Measurements from ENCODE around the gene OR2T12.
"Not testable (repeated sequence)": the region's sequence is repeated elsewhere in the genome, so short reads cannot be mapped to it uniquely, and the experiment has no call there.

The OR2T12 gene

DNA sequence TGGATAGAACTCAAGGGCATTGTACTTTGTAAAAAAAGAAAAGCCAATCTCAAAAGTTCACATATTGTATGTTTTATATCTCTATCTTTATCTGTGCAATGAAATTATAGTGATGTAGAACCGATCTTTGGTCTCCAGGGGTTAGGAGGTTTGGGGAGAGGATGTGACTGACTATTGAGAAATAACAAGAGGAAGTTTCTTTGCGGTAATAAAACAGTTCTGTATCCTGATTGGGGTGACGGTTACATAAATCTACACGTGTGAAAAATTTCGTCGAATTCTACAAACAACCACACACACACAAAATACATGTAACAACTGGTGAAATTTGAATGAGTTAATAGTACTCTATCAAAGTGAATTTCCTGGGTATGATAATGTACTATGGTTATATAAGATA, 14.8 kb downstream of the OR2T12 start:
- no peak overlapping the region for H3K4me3 ChIP-seq (ENCODE audit: low read length)
- DNase-seq (ENCODE audit: low read depth) = no peak
- TF ChIP-seq, protein P1, sequence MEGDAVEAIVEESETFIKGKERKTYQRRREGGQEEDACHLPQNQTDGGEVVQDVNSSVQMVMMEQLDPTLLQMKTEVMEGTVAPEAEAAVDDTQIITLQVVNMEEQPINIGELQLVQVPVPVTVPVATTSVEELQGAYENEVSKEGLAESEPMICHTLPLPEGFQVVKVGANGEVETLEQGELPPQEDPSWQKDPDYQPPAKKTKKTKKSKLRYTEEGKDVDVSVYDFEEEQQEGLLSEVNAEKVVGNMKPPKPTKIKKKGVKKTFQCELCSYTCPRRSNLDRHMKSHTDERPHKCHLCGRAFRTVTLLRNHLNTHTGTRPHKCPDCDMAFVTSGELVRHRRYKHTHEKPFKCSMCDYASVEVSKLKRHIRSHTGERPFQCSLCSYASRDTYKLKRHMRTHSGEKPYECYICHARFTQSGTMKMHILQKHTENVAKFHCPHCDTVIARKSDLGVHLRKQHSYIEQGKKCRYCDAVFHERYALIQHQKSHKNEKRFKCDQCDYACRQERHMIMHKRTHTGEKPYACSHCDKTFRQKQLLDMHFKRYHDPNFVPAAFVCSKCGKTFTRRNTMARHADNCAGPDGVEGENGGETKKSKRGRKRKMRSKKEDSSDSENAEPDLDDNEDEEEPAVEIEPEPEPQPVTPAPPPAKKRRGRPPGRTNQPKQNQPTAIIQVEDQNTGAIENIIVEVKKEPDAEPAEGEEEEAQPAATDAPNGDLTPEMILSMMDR (IDR thresholded peaks at IDR 0.05; ENCODE audit: insufficient read depth, low read depth, low read length, missing control alignments) = no peak

DNA sequence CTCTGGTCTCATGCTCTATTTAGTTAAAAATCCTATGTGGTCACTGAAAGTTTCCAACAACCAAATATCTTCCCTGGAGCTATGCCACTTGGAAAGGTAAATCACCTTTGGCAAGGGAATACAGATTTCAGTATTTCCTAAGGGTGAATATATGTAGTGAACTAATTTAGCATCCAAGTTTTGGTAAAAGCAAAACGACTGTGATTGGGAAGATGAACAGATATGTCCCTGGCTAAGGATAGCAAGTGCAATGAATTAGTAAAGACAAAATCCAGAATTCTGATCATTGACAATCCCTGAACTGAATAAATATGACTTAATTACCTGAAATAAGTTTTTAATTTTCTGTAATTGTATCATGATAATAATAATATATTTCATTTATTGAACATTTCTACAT, 25.3 kb downstream of the OR2T12 start, which contains the start of gene OR2T33:
Gene OR2T33, minus strand, starts transcription at position 101 of the 400 bp plus-strand sequence. CDS start 4,162 bp downstream, outside the sequence.
- H3K4me3 ChIP-seq (ENCODE audit: low read length) = no peak within 1 kb of the TSS
- DNase-seq (ENCODE audit: low read depth) = no peak
- TF ChIP-seq, protein P1 (IDR thresholded peaks at IDR 0.05; ENCODE audit: insufficient read depth, low read depth, low read length, missing control alignments) = no peak

DNA sequence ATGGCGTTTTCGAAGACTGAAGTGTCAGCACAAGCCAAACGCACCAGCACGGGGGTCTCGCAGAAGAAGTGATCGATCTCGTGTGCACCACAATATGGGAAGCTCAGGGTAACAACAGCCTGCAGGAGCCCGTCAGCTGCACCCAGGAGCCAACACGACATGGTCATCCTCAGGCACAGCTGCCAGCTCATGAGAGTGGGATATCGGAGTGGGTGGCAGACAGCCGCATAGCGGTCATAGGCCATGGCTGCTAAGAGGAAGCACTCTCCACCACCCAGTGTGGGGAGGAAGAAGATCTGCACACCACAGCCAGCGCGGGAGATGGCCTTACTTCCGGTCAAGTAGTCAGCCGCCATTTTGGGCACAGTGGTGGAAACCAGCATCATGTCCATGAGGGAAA, 30.0 kb downstream of the OR2T12 start:
- not testable (repeated sequence) for DNase-seq (ENCODE audit: low read depth); H3K4me3 ChIP-seq (ENCODE audit: low read length)

DNA sequence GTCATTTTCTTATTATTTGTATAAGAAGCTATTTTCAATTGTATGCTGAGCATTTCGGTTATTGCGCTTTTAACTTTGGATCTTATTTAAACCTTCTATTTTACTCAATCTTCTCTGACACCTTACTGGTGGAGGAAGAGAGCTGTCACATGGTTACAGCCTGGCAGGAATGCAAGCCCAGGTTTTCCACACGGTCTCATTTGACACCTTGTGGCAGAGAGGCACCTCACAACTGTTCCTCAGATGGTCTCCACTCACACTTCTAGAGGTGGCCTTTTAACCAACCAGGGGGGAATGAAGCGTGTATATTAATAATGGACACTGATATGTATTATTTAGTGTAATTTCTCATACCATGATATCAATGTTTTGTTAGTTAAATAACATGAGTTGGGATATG, 35.0 kb downstream of the OR2T12 start:
- no peak overlapping the region for H3K4me3 ChIP-seq (ENCODE audit: low read length)
- TF ChIP-seq, protein P1 (IDR thresholded peaks at IDR 0.05; ENCODE audit: insufficient read depth, low read depth, low read length, missing control alignments) = no peak
- no peak for DNase-seq (ENCODE audit: low read depth)

DNA sequence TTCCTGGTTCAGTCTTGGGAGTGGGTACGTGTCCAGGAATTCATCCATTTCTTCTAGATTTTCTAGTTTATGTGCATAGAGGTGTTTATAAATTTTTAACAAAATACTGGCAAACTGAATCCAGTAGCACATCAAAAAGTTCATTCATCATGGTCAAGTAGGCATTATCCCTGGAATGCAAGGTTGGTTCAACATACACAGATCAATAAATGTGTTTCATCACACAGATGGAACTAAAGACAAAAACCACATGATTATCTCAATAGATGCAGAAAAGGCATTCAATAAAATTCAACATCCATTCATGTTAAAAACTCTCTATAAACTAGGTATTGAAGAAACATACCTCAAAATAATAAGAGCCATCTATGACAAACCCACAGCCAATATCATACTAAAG, 43.9 kb downstream of the OR2T12 start:
- H3K4me3 ChIP-seq (ENCODE audit: low read length); DNase-seq (ENCODE audit: low read depth): not testable (repeated sequence)

DNA sequence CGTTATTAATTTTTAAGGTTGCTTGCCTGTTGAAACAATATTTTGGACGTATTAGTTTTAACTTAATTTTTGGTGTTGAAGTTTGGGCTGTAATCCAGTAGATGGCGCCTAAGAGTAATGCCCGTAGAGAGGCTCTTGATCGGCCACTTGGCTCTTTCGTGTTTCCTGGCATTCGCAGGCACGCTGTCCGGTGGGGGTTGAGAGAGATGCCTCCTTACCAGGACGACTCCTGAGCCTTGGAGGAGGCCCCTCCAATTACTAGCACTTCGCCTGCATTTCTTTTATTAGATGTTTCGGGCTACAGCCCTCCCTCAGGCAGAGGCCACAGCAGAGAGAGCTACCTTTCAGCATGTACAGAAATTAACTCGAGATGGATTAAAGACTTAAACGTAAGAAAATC, 60.0 kb downstream of the OR2T12 start:
- TF ChIP-seq, protein P1 (IDR thresholded peaks at IDR 0.05; ENCODE audit: insufficient read depth, low read depth, low read length, missing control alignments) = peak; percentile 73
- peak; percentile 48 for DNase-seq (ENCODE audit: low read depth)
- no peak overlapping the region for H3K4me3 ChIP-seq (ENCODE audit: low read length)

Measured in epithelial cell of esophagus (primary cell).